ENCODE data around the gene CD101. TPM values are rescaled to one million over a fixed set of nuclear protein-coding genes. Genes with fewer than 3 reads are reported as not detected.

The CD101 gene, protein sequence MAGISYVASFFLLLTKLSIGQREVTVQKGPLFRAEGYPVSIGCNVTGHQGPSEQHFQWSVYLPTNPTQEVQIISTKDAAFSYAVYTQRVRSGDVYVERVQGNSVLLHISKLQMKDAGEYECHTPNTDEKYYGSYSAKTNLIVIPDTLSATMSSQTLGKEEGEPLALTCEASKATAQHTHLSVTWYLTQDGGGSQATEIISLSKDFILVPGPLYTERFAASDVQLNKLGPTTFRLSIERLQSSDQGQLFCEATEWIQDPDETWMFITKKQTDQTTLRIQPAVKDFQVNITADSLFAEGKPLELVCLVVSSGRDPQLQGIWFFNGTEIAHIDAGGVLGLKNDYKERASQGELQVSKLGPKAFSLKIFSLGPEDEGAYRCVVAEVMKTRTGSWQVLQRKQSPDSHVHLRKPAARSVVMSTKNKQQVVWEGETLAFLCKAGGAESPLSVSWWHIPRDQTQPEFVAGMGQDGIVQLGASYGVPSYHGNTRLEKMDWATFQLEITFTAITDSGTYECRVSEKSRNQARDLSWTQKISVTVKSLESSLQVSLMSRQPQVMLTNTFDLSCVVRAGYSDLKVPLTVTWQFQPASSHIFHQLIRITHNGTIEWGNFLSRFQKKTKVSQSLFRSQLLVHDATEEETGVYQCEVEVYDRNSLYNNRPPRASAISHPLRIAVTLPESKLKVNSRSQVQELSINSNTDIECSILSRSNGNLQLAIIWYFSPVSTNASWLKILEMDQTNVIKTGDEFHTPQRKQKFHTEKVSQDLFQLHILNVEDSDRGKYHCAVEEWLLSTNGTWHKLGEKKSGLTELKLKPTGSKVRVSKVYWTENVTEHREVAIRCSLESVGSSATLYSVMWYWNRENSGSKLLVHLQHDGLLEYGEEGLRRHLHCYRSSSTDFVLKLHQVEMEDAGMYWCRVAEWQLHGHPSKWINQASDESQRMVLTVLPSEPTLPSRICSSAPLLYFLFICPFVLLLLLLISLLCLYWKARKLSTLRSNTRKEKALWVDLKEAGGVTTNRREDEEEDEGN
- total RNA-seq (ENCODE audit: unreplicated experiment) = 3.2 TPM
- long read RNA-seq = 0 reads

DNA sequence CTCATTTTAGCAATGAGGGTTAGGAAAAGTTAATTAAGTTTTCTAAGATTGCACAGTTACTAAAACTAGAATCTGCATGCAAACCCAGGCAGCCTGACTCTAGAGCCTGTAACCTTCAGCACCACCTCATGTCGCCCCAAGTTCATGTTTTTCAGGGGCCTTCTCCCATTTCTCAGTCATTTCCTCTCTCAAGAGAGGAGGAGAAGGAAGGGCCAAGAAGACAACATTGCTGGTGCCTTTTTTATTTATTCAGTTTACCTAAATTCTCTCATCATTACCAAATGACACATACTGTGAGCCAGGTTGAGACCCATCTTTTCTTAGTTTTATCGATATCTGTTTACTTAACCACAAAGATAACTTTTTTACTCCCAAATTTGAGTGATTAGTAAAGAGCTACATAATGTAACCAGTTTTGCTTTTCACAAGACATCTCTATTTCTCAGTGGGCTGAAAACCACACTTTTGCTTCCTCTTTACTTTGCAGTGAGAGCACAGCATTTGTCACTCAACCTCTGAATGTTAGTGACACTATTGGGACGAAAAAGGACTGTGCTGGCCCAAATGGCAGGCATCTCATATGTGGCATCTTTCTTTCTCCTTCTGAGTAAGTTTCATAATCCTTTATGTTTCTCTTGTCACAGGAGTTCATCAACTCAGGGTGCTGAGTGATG is at the start of gene CD101:
CD101 (plus strand) TSS at position 507 of the 674 bp plus-strand sequence; CDS start at position 565, 58 bp downstream.
- Mint-ChIP-seq H3K9me3 (ENCODE audit: unreplicated experiment) (no peaks in the 10 kb centered on the region), H3K4me3 (ENCODE audit: unreplicated experiment) (no peak within 1 kb of the TSS), H3K27ac (ENCODE audit: unreplicated experiment) (no peak within 1 kb of the TSS), H3K27me3 (ENCODE audit: unreplicated experiment) (no peaks in the 10 kb centered on the region), H3K36me3 (ENCODE audit: unreplicated experiment) (no peaks in the 10 kb centered on the region), H3K4me1 (ENCODE audit: low read depth, unreplicated experiment) (peaks cover 3% of the 10 kb centered on the region)
- DNase-seq = no peak
- TF ChIP-seq, protein P1, sequence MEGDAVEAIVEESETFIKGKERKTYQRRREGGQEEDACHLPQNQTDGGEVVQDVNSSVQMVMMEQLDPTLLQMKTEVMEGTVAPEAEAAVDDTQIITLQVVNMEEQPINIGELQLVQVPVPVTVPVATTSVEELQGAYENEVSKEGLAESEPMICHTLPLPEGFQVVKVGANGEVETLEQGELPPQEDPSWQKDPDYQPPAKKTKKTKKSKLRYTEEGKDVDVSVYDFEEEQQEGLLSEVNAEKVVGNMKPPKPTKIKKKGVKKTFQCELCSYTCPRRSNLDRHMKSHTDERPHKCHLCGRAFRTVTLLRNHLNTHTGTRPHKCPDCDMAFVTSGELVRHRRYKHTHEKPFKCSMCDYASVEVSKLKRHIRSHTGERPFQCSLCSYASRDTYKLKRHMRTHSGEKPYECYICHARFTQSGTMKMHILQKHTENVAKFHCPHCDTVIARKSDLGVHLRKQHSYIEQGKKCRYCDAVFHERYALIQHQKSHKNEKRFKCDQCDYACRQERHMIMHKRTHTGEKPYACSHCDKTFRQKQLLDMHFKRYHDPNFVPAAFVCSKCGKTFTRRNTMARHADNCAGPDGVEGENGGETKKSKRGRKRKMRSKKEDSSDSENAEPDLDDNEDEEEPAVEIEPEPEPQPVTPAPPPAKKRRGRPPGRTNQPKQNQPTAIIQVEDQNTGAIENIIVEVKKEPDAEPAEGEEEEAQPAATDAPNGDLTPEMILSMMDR (IDR thresholded peaks at IDR 0.05; ENCODE audit: partially characterized antibody, unreplicated experiment) = no peak

DNA sequence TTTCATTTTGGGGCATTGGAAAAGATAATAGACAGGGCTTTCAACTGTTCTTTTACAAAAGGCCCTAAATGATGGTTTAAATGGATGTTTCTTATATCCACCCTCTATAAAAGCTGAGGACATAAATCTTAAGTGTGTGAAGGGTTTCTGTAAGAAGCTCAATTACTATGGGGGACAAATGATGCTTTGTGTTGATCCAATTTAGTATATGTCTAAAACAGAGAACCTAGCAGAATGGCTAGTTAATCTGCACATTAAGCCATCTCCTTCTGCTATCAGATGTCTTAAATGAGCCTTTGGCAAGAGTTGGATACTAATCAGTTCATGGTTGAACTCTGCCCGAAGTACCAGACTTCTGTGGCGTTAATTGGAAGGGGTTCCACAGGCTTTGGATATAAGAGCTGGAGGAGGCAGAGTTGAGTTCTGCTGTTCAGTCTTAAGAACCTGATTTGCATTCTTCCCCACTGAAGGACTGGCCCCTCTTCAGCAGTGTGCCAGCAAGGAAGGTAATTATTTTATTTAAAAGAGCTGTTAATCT is 48.8 kb upstream of the CD101 start:
- Mint-ChIP-seq H3K36me3 (ENCODE audit: unreplicated experiment) (no peaks in the 10 kb centered on the region), H3K27me3 (ENCODE audit: unreplicated experiment) (peaks cover 2% of the 10 kb centered on the region), H3K4me3 (ENCODE audit: unreplicated experiment) (no peak overlapping the region), H3K4me1 (ENCODE audit: low read depth, unreplicated experiment) (peaks cover 8% of the 10 kb centered on the region), H3K27ac (ENCODE audit: unreplicated experiment) (no peak overlapping the region), H3K9me3 (ENCODE audit: unreplicated experiment) (no peaks in the 10 kb centered on the region)
- TF ChIP-seq, protein P1 (IDR thresholded peaks at IDR 0.05; ENCODE audit: partially characterized antibody, unreplicated experiment) = no peak
- DNase-seq = no peak

DNA sequence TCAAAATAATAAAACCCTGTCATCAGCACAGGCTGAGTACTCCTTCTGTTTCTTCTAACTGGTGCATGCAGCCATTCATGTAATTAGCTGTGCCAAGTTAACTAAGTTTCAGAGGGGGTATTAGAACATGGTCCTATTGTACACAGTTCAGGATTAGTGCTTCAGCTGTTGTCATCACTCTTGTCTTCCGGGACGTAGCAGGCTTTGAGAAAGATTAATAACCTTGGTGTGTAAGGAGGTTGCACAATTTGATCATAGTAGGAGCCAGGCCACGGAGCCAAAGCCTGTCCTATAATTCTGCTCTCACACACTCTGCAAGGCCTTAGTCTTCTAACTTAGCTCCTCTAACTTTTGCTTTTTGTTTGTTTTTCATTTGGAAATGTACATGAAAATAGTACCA is 47.1 kb upstream of the CD101 start:
- peaks cover 2% of the 10 kb centered on the region for H3K27me3 Mint-ChIP-seq (ENCODE audit: unreplicated experiment)
- no peak for DNase-seq
- no peaks in the 10 kb centered on the region for H3K9me3 Mint-ChIP-seq (ENCODE audit: unreplicated experiment)
- H3K36me3 Mint-ChIP-seq (ENCODE audit: unreplicated experiment) = no peaks in the 10 kb centered on the region
- no peak overlapping the region for H3K27ac Mint-ChIP-seq (ENCODE audit: unreplicated experiment)
- H3K4me3 Mint-ChIP-seq (ENCODE audit: unreplicated experiment) = no peak overlapping the region
- H3K4me1 Mint-ChIP-seq (ENCODE audit: low read depth, unreplicated experiment) = peaks cover 8% of the 10 kb centered on the region
- TF ChIP-seq, protein P1 (IDR thresholded peaks at IDR 0.05; ENCODE audit: partially characterized antibody, unreplicated experiment) = no peak

DNA sequence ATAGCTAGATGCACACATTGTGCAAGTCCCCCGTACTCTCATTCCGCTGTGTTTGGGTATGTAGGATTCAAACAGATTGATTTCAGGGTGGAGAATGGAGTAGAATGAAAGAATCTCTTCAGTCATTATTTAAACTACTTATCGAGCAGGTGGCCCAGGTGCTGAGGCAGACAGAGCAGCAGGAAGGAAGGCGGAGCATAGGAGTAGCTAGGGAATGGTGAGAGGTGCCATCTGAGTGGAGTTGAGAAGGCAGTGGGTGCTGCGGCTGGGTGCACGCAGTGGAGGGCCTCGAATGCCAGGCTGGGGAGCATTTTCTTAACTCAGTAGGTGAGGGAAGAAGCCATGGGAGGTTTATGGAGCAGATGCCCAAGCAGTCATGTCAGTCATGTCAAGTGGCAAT is 45.2 kb upstream of the CD101 start:
- peaks cover 6% of the 10 kb centered on the region for H3K36me3 Mint-ChIP-seq (ENCODE audit: unreplicated experiment)
- H3K9me3 Mint-ChIP-seq (ENCODE audit: unreplicated experiment) = peaks cover 2% of the 10 kb centered on the region
- no peak overlapping the region for H3K27ac Mint-ChIP-seq (ENCODE audit: unreplicated experiment)

More for the DNA sequence above, 45.2 kb upstream of the CD101 start:
- TF ChIP-seq, protein P1 (IDR thresholded peaks at IDR 0.05; ENCODE audit: partially characterized antibody, unreplicated experiment) = no peak
- Mint-ChIP-seq H3K4me1 (ENCODE audit: low read depth, unreplicated experiment) (no peaks in the 10 kb centered on the region), H3K4me3 (ENCODE audit: unreplicated experiment) (no peak overlapping the region), H3K27me3 (ENCODE audit: unreplicated experiment) (peaks cover 3% of the 10 kb centered on the region)
- DNase-seq = no peak

All from glutamatergic neuron (in vitro differentiated cells).